WERI-Rb-1 (cell line): ENCODE results near the gene HTR6.
"Not testable (repeated sequence)": the region's sequence is repeated elsewhere in the genome, so short reads cannot be mapped to it uniquely, and the experiment has no call there.

ENCODE experiments used
- DNase-seq: peaks from one replicate; pipeline ENCODE4 v3.0.0-alpha.2; 2020
- H3K27ac ChIP-seq: fragments of 250-450 bp; sonication (Bioruptor Pico); 2 replicates; pipeline ENCODE4 v1.5.1; 2020; ENCODE audit warnings: mild to moderate bottlenecking, moderate library complexity
- H3K27me3 ChIP-seq: fragments of 250-450 bp; sonication (Bioruptor Pico); 2 replicates; pipeline ENCODE4 v1.5.1; 2021; ENCODE audit warnings: mild to moderate bottlenecking, low read depth, moderate library complexity; ENCODE audit not compliant: insufficient read depth, severe bottlenecking
- H3K36me3 ChIP-seq: fragments of 250-450 bp; sonication (Bioruptor Pico); 2 replicates; pipeline ENCODE4 v1.5.1; 2020; ENCODE audit warnings: mild to moderate bottlenecking, moderate library complexity
- H3K4me3 ChIP-seq: 2 replicates; pipeline ENCODE4 v1.5.1; 2011; ENCODE audit warnings: low read depth, mild to moderate bottlenecking, control low read depth, low read length
- H3K9me3 ChIP-seq: fragments of 250-450 bp; sonication (Bioruptor Pico); 2 replicates; pipeline ENCODE4 v1.5.1; 2021; ENCODE audit warnings: mild to moderate bottlenecking, moderate library complexity; ENCODE audit not compliant: severe bottlenecking
- TF ChIP-seq, protein P1 (sequence below): IDR thresholded peaks from 2 replicates; pipeline ENCODE4 v1.5.1; 2011; ENCODE audit warnings: low read depth, mild to moderate bottlenecking, control low read depth, inconsistent platforms, low read length

The HTR6 gene

DNA sequence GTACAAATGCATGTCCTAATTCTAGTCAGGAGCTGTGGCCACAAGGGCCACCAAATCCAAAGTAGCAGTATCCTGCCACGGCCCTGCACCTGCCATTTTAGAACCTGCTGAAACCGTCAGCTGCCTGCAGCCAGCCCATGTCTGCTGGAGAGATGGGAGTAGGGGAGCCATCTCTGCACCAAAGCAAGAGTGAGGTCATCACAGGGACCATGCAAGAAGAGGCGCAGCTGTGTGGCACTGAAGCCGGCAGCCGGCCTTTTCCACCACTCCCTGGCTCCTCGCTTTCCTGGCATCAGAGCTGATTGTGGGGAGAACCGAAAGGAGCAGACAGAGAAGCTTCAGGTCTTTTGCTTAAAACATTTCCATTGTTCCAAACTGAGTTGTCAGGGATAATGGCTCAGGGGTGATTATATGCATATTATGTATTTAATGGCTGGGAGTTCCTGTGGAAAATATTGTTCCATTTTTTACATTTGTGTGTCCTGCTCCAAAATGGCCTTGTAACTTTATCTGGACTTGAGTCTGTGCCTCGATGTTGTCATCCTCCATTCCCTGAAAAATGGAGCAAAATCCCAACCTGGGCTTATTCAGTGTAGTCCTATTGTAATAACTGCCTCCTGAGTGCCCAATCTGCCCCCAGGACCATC lies 39.3 kb upstream of the HTR6 start:
- peaks cover 45% of the 10 kb centered on the region for H3K36me3 ChIP-seq
- H3K4me3 ChIP-seq = no peak overlapping the region
- no peak for DNase-seq
- no peaks in the 10 kb centered on the region for H3K27me3 ChIP-seq
- no peaks in the 10 kb centered on the region for H3K9me3 ChIP-seq
- TF ChIP-seq, protein P1, sequence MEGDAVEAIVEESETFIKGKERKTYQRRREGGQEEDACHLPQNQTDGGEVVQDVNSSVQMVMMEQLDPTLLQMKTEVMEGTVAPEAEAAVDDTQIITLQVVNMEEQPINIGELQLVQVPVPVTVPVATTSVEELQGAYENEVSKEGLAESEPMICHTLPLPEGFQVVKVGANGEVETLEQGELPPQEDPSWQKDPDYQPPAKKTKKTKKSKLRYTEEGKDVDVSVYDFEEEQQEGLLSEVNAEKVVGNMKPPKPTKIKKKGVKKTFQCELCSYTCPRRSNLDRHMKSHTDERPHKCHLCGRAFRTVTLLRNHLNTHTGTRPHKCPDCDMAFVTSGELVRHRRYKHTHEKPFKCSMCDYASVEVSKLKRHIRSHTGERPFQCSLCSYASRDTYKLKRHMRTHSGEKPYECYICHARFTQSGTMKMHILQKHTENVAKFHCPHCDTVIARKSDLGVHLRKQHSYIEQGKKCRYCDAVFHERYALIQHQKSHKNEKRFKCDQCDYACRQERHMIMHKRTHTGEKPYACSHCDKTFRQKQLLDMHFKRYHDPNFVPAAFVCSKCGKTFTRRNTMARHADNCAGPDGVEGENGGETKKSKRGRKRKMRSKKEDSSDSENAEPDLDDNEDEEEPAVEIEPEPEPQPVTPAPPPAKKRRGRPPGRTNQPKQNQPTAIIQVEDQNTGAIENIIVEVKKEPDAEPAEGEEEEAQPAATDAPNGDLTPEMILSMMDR = no peak
- no peak overlapping the region for H3K27ac ChIP-seq

DNA sequence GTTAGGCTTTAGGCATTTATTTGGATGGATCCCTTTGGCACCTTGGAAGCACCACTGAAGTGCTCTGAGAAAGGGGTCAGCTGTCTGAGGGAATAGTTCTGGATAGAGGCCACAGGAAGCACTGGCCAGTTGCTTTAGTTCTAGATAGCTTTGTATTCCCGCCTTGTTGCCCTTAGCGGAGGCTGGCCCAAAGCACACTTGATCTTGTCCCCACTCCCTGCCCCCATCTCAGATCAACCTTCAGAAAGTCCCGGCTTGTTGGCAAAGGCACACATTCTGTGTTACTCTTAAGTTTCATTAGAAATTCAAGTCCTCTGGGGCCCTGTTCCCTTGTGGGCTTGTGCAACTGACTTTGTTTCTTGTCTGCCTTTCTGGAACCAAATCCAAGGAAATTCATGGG lies 35.8 kb upstream of the HTR6 start:
- Histone ChIP-seq H3K36me3 (peaks cover 36% of the 10 kb centered on the region), H3K27ac (no peak overlapping the region), H3K4me3 (no peak overlapping the region), H3K9me3 (no peaks in the 10 kb centered on the region), H3K27me3 (no peaks in the 10 kb centered on the region)
- no peak for DNase-seq
- TF ChIP-seq, protein P1 = no peak

DNA sequence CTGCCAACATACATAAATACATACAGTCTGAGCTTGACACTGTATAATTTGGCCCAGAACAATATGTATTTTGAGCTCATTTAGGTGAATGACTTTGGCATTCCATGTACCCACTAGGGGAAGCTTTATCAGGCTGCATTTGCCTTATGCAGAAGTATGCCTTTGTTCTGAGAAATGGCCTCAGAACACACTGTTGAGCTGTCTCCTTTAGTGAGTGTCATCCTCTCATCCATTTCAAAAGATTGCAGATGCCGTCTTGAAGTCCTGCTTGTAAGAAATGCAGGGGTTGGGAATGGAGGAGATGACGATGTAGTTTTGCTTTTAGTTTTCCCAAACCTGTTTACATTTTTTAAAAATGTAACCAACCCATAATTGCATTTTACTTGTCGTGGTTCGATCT lies 35.3 kb upstream of the HTR6 start:
- H3K9me3 ChIP-seq = no peaks in the 10 kb centered on the region
- DNase-seq = no peak
- H3K27ac ChIP-seq = no peak overlapping the region
- no peak overlapping the region for H3K4me3 ChIP-seq
- TF ChIP-seq, protein P1 = no peak
- no peaks in the 10 kb centered on the region for H3K27me3 ChIP-seq
- H3K36me3 ChIP-seq = peaks cover 31% of the 10 kb centered on the region

DNA sequence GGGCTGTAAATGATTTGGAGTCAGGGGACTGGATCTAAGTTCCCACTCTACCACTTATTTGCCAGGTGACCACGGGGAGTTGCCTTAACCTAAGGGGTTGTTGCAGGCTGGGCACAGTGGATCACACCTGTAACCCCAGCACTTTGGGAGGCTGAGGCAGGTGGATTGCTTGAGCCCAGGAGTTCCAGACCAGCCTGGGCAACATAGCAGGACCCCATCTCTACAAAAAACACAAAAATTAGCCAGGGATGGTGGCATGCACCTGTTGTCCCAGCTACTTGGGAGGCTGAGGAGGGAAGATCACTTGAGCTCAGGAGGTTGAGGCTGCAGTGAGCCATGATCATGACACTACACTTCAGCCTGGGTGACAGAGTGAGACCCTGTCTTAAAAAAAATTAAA lies 34.5 kb upstream of the HTR6 start:
- H3K9me3 ChIP-seq, H3K27ac ChIP-seq, DNase-seq, H3K27me3 ChIP-seq, H3K4me3 ChIP-seq: not testable (repeated sequence)
- peaks cover 22% of the 10 kb centered on the region for H3K36me3 ChIP-seq

DNA sequence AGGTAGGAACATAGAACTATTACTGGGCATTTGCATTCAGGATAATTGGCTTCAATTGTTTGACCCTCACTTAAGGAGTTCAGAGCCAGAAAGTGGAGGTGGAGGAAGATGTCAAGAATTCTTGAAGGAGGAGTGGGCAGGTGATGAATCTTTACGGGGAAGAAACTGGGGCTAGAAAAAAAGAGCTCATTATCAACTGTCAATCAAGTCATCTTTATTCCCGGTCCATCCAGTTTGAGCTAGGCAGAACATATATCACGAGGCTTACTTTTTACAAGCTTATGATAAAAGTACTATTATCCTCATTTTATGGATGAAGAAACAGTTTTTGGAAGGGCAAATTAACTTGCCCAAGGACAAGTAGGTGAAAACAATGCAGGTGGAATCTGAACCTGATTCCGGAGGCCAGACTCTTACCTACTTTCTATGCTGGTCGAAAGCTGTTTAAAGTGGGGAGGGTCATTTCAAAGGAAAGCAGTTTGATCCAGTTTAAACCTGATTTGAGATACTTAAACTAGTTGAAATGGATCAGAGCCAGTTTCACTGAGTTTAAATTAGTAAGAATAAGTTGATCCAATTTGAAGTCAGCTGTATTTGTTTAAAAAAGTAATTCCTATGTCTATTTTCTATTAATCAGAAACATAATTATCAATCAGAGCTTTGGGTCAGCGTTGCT lies 33.8 kb upstream of the HTR6 start:
- H3K27me3 ChIP-seq = no peaks in the 10 kb centered on the region
- TF ChIP-seq, protein P1 = no peak
- H3K4me3 ChIP-seq = no peak overlapping the region
- no peak overlapping the region for H3K27ac ChIP-seq
- H3K9me3 ChIP-seq = no peaks in the 10 kb centered on the region
- H3K36me3 ChIP-seq = peaks cover 19% of the 10 kb centered on the region
- DNase-seq = no peak

DNA sequence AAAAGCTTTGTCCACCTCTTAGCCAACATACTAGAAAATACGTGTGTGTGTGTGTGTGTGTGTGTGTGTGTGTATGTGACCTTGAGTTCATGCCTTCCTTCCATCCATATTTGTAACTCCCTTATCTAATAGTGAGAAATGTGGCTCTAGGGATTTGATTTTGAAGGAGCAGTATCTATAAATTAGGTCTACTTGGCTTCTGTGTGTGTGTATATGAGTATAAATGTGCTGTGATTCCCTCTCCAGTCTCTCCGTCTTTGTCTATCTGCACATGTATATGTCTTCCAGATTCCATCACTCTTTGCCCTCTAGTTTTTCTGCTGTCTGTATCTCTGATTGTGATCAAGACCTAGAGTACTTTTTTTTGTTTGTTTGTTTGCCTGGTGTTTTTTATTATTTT lies 32.5 kb upstream of the HTR6 start:
- DNase-seq = no peak
- TF ChIP-seq, protein P1 = no peak
- Histone ChIP-seq H3K4me3 (no peak overlapping the region), H3K9me3 (no peaks in the 10 kb centered on the region), H3K27ac (no peak overlapping the region), H3K36me3 (peaks cover 7% of the 10 kb centered on the region), H3K27me3 (no peaks in the 10 kb centered on the region)
